ENCODE data around the gene POLR3A. TPM values are rescaled to one million over a fixed set of nuclear protein-coding genes. Genes with fewer than 3 reads are reported as not detected.

POLR3A gene
- total and polyA plus RNA-seq, 2 of the 13 experiments (the other 11 are each of a cell fraction or from before 2014, with no cell fraction given), result 13.6 to 19.2 TPM

GRCh38 chr10:77936697-77937567 lies 92.4 kb downstream of the POLR3A start (continued):
- TF ChIP-seq ZNF784 (CRISPR knock-in tag; IDR thresholded peaks at IDR 0.05; ENCODE audit: borderline replicate concordance) (no peak), ZNF703 (CRISPR knock-in tag; IDR thresholded peaks at IDR 0.05; ENCODE audit: borderline replicate concordance) (no peak), KLF6 (CRISPR knock-in tag; IDR thresholded peaks at IDR 0.05) (no peak), ZNF503 (CRISPR knock-in tag; IDR thresholded peaks at IDR 0.05) (no peak)

- Histone ChIP-seq H3K9ac (ENCODE audit: insufficient read depth, low read depth, low read length) (no peak overlapping the region), H3K4me2 (ENCODE audit: low read depth, low read length) (no peak overlapping the region), H3K9me3 (ENCODE audit: low read length) (no peaks in the 10 kb centered on the region), H2AFZ (ENCODE audit: low read length) (no peak overlapping the region), H4K20me1 (ENCODE audit: insufficient read depth, low read length) (no peaks in the 10 kb centered on the region), H3K27ac (ENCODE audit: extremely low read length, insufficient read depth, low read length) (no peak overlapping the region), H3K4me1 (ENCODE audit: insufficient read depth, low read length) (peaks cover 23% of the 10 kb centered on the region), H3K79me2 (ENCODE audit: insufficient read depth, low read length) (no peaks in the 10 kb centered on the region), H3K4me3 (replicated peaks in 1 of 3; ENCODE audit: insufficient read depth in 1 of 3, low read depth in 2 of 3, low read length in 3 of 3) (no peak overlapping the region), H3K27me3 (ENCODE audit: control insufficient read depth in 1 of 2, insufficient read depth in 2 of 2, low read length in 2 of 2) (no peaks in the 10 kb centered on the region; a peak in 1 of 5 replicates), H3K36me3 (replicated peaks in 1 of 2; ENCODE audit: control insufficient read depth in 1 of 2, insufficient read depth in 2 of 2, low read length in 2 of 2) (no peaks in the 10 kb centered on the region)
- ChIA-PET CTCF (ENCODE audit: low intra/inter-chr PET ratio, low total read pairs) (no interaction called here), POLR2A (no interaction called here)
- FAIRE-seq (no peak), DNase-seq (ENCODE audit: low spot score) (no peak), ATAC-seq (no peak)
- in situ Hi-C loops (cut with HindIII; ENCODE audit: extremely low pct_ligation_motif_present, low pct_unique_long_range_greater_than_20kb) (no loop called here), intact Hi-C loops (cut with micrococcal nuclease; ENCODE audit: unreplicated experiment) (no loop called here)
- 51% methylated on average over 8 of the region's 8 CpGs for WGBS (ENCODE audit: low lambda C conversion rate)
- no TSS peak for BruUV-seq (replicated peaks)
- TF ChIP-seq PAX8 (CRISPR knock-in tag; IDR thresholded peaks at IDR 0.05; ENCODE audit: borderline replicate concordance), result no peak
- TF ChIP-seq TOE1 (CRISPR knock-in tag; IDR thresholded peaks at IDR 0.05), result no peak
- no peak for TF ChIP-seq TAF15 (IDR thresholded peaks at IDR 0.05; ENCODE audit: low read depth, low read length, poor library complexity, severe bottlenecking)
- TF ChIP-seq HES4 (CRISPR knock-in tag; IDR thresholded peaks at IDR 0.05; ENCODE audit: borderline replicate concordance), result no peak
- TF ChIP-seq RARG (CRISPR knock-in tag; IDR thresholded peaks at IDR 0.05; ENCODE audit: low read depth), result no peak
- TF ChIP-seq TFDP1 (CRISPR knock-in tag; IDR thresholded peaks at IDR 0.05; ENCODE audit: borderline replicate concordance), result no peak
- no peak for TF ChIP-seq NAIF1 (CRISPR knock-in tag; IDR thresholded peaks at IDR 0.05; ENCODE audit: borderline replicate concordance)
- TF ChIP-seq ZNF83 (CRISPR knock-in tag; IDR thresholded peaks at IDR 0.05; ENCODE audit: borderline replicate concordance), result no peak
- TF ChIP-seq MED1 (CRISPR knock-in tag; IDR thresholded peaks at IDR 0.05), result no peak
- no peak for TF ChIP-seq POGK (CRISPR knock-in tag; conservative IDR thresholded peaks at IDR 0.05)
- TF ChIP-seq YY1 (IDR thresholded peaks at IDR 0.05; ENCODE audit: insufficient read depth, insufficient replicate concordance, low read depth, low read length), result no peak
These were observed 97.1 kb downstream of the POLR3A start for GRCh38 chr10:77932016-77932715.
